Endothelial cell of umbilical vein (primary cell): Measurements from ENCODE around the gene ZBTB33. TPM values are rescaled to one million over a fixed set of nuclear protein-coding genes. Genes with fewer than 3 reads are reported as not detected.

Source experiments
- BruUV-seq: library from RNA; stranded (reverse); fragments of 400-500 nt; replicated peaks from 2 replicates; lab custom pipeline; 2021; lab: Mats Ljungman, UMichigan
- CTCF ChIA-PET: fragments of 300-600, 350-600 bp; sonication (Branson Sonifier 250); formaldehyde crosslinking; loops from one replicate; lab custom pipeline; 2021; ENCODE audit warnings: antibody characterized with exemption, inconsistent platforms; lab: Charles Lee
- POLR2A ChIA-PET: fragments of 300-600, 350-600 bp; sonication (Branson Sonifier 250); formaldehyde crosslinking; loops from one replicate; lab custom pipeline; 2021; ENCODE audit warnings: antibody characterized with exemption, inconsistent platforms; lab: Charles Lee
- DNase-seq: peaks from one replicate; pipeline ENCODE4 v3.0.0-alpha.2; 2011; ENCODE audit warnings: low read depth, low spot score
- FAIRE-seq: peaks from 2 replicates; lab custom pipeline; 2011; peaks lifted over from hg19 to GRCh38; lab: Jason Lieb, UNC
- H2AFZ ChIP-seq: 2 replicates; pipeline ENCODE4 v1.6.0; 2012; ENCODE audit warnings: low read depth, low read length, control low read depth, inconsistent platforms
- H3K27ac ChIP-seq: 2 replicates; pipeline ENCODE4 v1.5.1; 2011; ENCODE audit warnings: low read depth, mild to moderate bottlenecking, control low read depth, low read length, moderate library complexity; ENCODE audit not compliant: insufficient read depth
- H3K27me3 ChIP-seq, 2 experiments: 2 replicates each; pipeline versions ENCODE4 v1.6.0 to v1.6.1; 2011; ENCODE audit warnings: low read length in 2 of 2, mixed read lengths in 1 of 2; ENCODE audit not compliant: control insufficient read depth in 2 of 2, insufficient read depth in 2 of 2
- H3K36me3 ChIP-seq, 2 experiments: 2 replicates in 1 of 2; 3 replicates in 1 of 2; pipeline ENCODE4 v1.5.1; 2011; ENCODE audit warnings: low read length in 2 of 2, mild to moderate bottlenecking in 1 of 2, moderate library complexity in 1 of 2; ENCODE audit not compliant: control insufficient read depth in 2 of 2, insufficient read depth in 2 of 2; ENCODE audit errors: extremely low read depth in 1 of 2
- H3K4me1 ChIP-seq: 3 replicates; pipeline ENCODE4 v1.5.1; 2011; ENCODE audit warnings: mild to moderate bottlenecking, low read length; ENCODE audit not compliant: control insufficient read depth, insufficient read depth; ENCODE audit errors: extremely low read depth
- H3K4me2 ChIP-seq: 2 replicates; pipeline ENCODE4 v1.6.1; 2011; ENCODE audit warnings: low read length, control low read depth, mixed read lengths; ENCODE audit not compliant: insufficient read depth
- H3K4me3 ChIP-seq, 3 experiments: fragments of 200-600 bp in 1 of 3; sonication (generic), shearing (Covaris generic) in 1 of 3; replicated peaks in 1 of 3; 2 replicates each; pipeline ENCODE4 v1.5.1; 2011 to 2016; ENCODE audit warnings: control low read depth in 3 of 3, low read length in 3 of 3, mild to moderate bottlenecking in 2 of 3, inconsistent platforms in 1 of 3, low read depth in 1 of 3, moderate library complexity in 1 of 3; ENCODE audit not compliant: insufficient read depth in 1 of 3
- H3K79me2 ChIP-seq: 2 replicates; pipeline ENCODE4 v1.6.0; 2012; ENCODE audit warnings: low read length, inconsistent platforms; ENCODE audit not compliant: control insufficient read depth, insufficient read depth
- H3K9ac ChIP-seq: replicated peaks from 2 replicates; pipeline ENCODE3; 2011; ENCODE audit warnings: low read length, control low read depth; ENCODE audit not compliant: insufficient read depth; ENCODE audit errors: extremely low read depth
- H3K9me1 ChIP-seq: replicated peaks from 3 replicates; pipeline ENCODE4 v1.6.0; 2011; ENCODE audit warnings: mild to moderate bottlenecking, low read length; ENCODE audit not compliant: control insufficient read depth, insufficient read depth; ENCODE audit errors: extremely low read depth
- H3K9me3 ChIP-seq: replicated peaks from 2 replicates; pipeline ENCODE4 v1.5.1; 2012; ENCODE audit warnings: low read length, inconsistent platforms; ENCODE audit not compliant: control insufficient read depth, insufficient read depth
- H4K20me1 ChIP-seq: replicated peaks from 2 replicates; pipeline ENCODE3; 2011; ENCODE audit warnings: mild to moderate bottlenecking, low read length; ENCODE audit not compliant: control insufficient read depth, insufficient read depth; ENCODE audit errors: extremely low read depth
- EZH2 ChIP-seq: IDR thresholded peaks from 2 replicates; pipeline ENCODE4 v1.6.1; 2012; ENCODE audit warnings: borderline replicate concordance, low read depth, mild to moderate bottlenecking, moderate library complexity, low read length, inconsistent platforms; ENCODE audit not compliant: severe bottlenecking
- FOS ChIP-seq: IDR thresholded peaks from 2 replicates; pipeline ENCODE4 v1.6.1; 2011; ENCODE audit warnings: mild to moderate bottlenecking, low read length, moderate library complexity, borderline replicate concordance; ENCODE audit not compliant: insufficient read depth
- GATA2 ChIP-seq: IDR thresholded peaks from 2 replicates; pipeline ENCODE4 v1.7.0; 2011; ENCODE audit warnings: low read depth, mild to moderate bottlenecking, moderate library complexity, mixed read lengths, low read length; ENCODE audit not compliant: insufficient read length, insufficient read depth
- JUN ChIP-seq: IDR thresholded peaks from 2 replicates; pipeline ENCODE4 v1.6.1; 2011; ENCODE audit warnings: borderline replicate concordance, low read depth; ENCODE audit not compliant: insufficient read length, insufficient read depth
- MYC ChIP-seq: IDR thresholded peaks from one replicate; pipeline ENCODE4 v1.6.1; 2011; ENCODE audit warnings: mild to moderate bottlenecking, low read depth, low read length
- POLR2A ChIP-seq: IDR thresholded peaks from 2 replicates; pipeline ENCODE4 v1.6.1; 2012; ENCODE audit warnings: low read depth, mild to moderate bottlenecking, control low read depth, low read length
- POLR2AphosphoS5 ChIP-seq: IDR thresholded peaks from 2 replicates; pipeline ENCODE4 v1.6.1; 2012; ENCODE audit warnings: low read depth, mild to moderate bottlenecking, control low read depth, low read length, moderate library complexity; ENCODE audit not compliant: insufficient read depth
- dilution Hi-C: fragments of 300-500 bp; cut with MboI; formaldehyde crosslinking; loops from one replicate; pipeline ENCODE4 v1.15.0; 2019; ENCODE audit warnings: low sequenced_read_pairs; ENCODE audit not compliant: extremely low pct_ligation_motif_present
- intact Hi-C: fragments of 100-400 bp; cut with micrococcal nuclease; formaldehyde crosslinking; loops from one replicate; pipeline ENCODE4 v1.10.0; 2022
- polyA plus RNA-seq, 4 experiments: library from polyadenylated mRNA; depleted of rRNA in 3 of 4; stranded (reverse) in 3 of 4; unstranded in 1 of 4; fragments of >200 nt; gene quantifications; 2 replicates each; pipeline versions ENCODE4 v1.2.1 to v1.2.3, GENCODE V29; 2011 to 2012; ENCODE audit warnings: missing spikeins in 1 of 4
- total RNA-seq: library from RNA; stranded (reverse); gene quantifications from 2 replicates; pipeline ENCODE4 v1.2.3, GENCODE V29; 2021
- TF ChIP-seq, protein P1 (sequence below), 2 donors: IDR thresholded peaks; 1 replicate in 1 of 2; 2 replicates in 1 of 2; pipeline ENCODE4 v1.5.1; 2011; ENCODE audit warnings: low read length in 2 of 2, mild to moderate bottlenecking in 2 of 2, moderate library complexity in 2 of 2, control low read depth in 1 of 2, inconsistent platforms in 1 of 2, low read depth in 1 of 2; ENCODE audit not compliant: insufficient read depth in 1 of 2; ENCODE audit errors: extremely low read depth in 1 of 2
- TF ChIP-seq, protein P2 (sequence below): IDR thresholded peaks from 2 replicates; pipeline ENCODE4 v1.6.1; 2011; ENCODE audit not compliant: insufficient read depth, insufficient read length

ZBTB33 gene
- total and polyA plus RNA-seq, 2 donors (not counting 3 experiments of a cell fraction or from before 2014, with no cell fraction given) = 3.7 to 16.3 TPM

DNA sequence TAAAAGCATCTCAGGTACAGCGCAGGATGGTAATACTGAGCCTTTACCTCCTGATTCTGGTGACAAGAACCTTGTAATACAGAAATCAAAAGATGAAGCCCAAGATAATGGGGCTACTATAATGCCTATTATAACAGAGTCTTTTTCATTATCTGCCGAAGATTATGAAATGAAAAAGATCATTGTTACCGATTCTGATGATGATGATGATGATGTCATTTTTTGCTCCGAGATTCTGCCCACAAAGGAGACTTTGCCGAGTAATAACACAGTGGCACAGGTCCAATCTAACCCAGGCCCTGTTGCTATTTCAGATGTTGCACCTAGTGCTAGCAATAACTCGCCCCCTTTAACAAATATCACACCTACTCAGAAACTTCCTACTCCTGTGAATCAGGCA lies 3.2 kb downstream of the ZBTB33 start:
- Histone ChIP-seq H4K20me1 (peaks cover 2% of the 10 kb centered on the region), H3K4me1 (peaks cover 11% of the 10 kb centered on the region), H3K9me1 (no peaks in the 10 kb centered on the region), H3K79me2 (peaks cover 40% of the 10 kb centered on the region), H3K27me3 (no peaks in the 10 kb centered on the region), H3K27ac (no peak overlapping the region), H2AFZ (no peak overlapping the region), H3K4me3 (no peak overlapping the region), H3K9ac (no peak overlapping the region), H3K36me3 (peaks cover 2 to 5% of the 10 kb centered on the region in 2 experiments), H3K4me2 (no peak overlapping the region), H3K9me3 (no peaks in the 10 kb centered on the region)
- intact Hi-C loops = loop anchor here (10.0 kb wide), 1 partner anchor 541 kb away; no protein-coding TSS in a partner anchor
- TF ChIP-seq EZH2 (no peak), POLR2A (no peak), MYC (no peak), FOS (no peak), GATA2 (no peak), POLR2AphosphoS5 (no peak), JUN (no peak)
- TF ChIP-seq, protein P1, sequence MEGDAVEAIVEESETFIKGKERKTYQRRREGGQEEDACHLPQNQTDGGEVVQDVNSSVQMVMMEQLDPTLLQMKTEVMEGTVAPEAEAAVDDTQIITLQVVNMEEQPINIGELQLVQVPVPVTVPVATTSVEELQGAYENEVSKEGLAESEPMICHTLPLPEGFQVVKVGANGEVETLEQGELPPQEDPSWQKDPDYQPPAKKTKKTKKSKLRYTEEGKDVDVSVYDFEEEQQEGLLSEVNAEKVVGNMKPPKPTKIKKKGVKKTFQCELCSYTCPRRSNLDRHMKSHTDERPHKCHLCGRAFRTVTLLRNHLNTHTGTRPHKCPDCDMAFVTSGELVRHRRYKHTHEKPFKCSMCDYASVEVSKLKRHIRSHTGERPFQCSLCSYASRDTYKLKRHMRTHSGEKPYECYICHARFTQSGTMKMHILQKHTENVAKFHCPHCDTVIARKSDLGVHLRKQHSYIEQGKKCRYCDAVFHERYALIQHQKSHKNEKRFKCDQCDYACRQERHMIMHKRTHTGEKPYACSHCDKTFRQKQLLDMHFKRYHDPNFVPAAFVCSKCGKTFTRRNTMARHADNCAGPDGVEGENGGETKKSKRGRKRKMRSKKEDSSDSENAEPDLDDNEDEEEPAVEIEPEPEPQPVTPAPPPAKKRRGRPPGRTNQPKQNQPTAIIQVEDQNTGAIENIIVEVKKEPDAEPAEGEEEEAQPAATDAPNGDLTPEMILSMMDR (IDR thresholded peaks at IDR 0.05; ENCODE audit: extremely low read depth in 1 of 2, insufficient read depth in 1 of 2, low read depth in 1 of 2, low read length in 2 of 2) = no peak
- TF ChIP-seq, protein P2, sequence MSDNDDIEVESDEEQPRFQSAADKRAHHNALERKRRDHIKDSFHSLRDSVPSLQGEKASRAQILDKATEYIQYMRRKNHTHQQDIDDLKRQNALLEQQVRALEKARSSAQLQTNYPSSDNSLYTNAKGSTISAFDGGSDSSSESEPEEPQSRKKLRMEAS = no peak
- dilution Hi-C loops = no loop called here
- ChIA-PET CTCF (no interaction called here), POLR2A (no interaction called here)
- DNase-seq (no peak), FAIRE-seq (no peak)
- no TSS peak for BruUV-seq
